GM23248 (cell line): Measurements from ENCODE around the gene DNASE1L1. TPM values are rescaled to one million over a fixed set of nuclear protein-coding genes. Genes with fewer than 3 reads are reported as not detected.
A peak's percentile ranks its signal among the peaks of the same experiment; 100 is the strongest.

ENCODE experiments used
- DNase-seq: peaks from one replicate; pipeline ENCODE4 v3.0.0-alpha.2; 2015
- H2AFZ ChIP-seq: fragments of 200-600 bp; sonication (generic); 2 replicates; pipeline ENCODE4 v1.6.1; 2016; ENCODE audit warnings: antibody characterized with exemption
- H3F3A ChIP-seq: fragments of 200-600 bp; sonication (generic); 2 replicates; pipeline ENCODE4 v1.6.1; 2016; ENCODE audit warnings: mild to moderate bottlenecking, antibody characterized with exemption, mixed run types; ENCODE audit not compliant: insufficient read depth
- H3K27ac ChIP-seq: fragments of 200-600 bp; sonication (generic); 2 replicates; pipeline ENCODE4 v1.5.1; 2016; ENCODE audit warnings: mild to moderate bottlenecking
- H3K27me3 ChIP-seq: fragments of 200-600 bp; sonication (generic); replicated peaks from 2 replicates; pipeline ENCODE4 v1.6.1; 2016; ENCODE audit warnings: mild to moderate bottlenecking; ENCODE audit not compliant: insufficient read depth
- H3K36me3 ChIP-seq: fragments of 200-600 bp; sonication (generic); 2 replicates; pipeline ENCODE4 v1.6.1; 2016; ENCODE audit warnings: low read depth, mild to moderate bottlenecking
- H3K4me1 ChIP-seq: fragments of 200-600 bp; sonication (generic); 2 replicates; pipeline ENCODE4 v1.6.1; 2016; ENCODE audit warnings: mild to moderate bottlenecking; ENCODE audit not compliant: insufficient read depth
- H3K4me2 ChIP-seq: fragments of 200-600 bp; sonication (generic); one replicate; pipeline ENCODE4 v1.6.1; 2016; ENCODE audit warnings: mild to moderate bottlenecking; ENCODE audit not compliant: unreplicated experiment
- H3K4me3 ChIP-seq: fragments of 200-600 bp; sonication (generic); 2 replicates; pipeline ENCODE4 v1.5.1; 2016; ENCODE audit warnings: mild to moderate bottlenecking
- H3K79me2 ChIP-seq: fragments of 200-600 bp; sonication (generic); 2 replicates; pipeline ENCODE4 v1.6.1; 2016; ENCODE audit warnings: mild to moderate bottlenecking; ENCODE audit not compliant: insufficient read depth
- H3K9ac ChIP-seq: fragments of 200-600 bp; sonication (generic); 2 replicates; pipeline ENCODE4 v1.6.1; 2016; ENCODE audit warnings: mild to moderate bottlenecking
- H3K9me2 ChIP-seq: fragments of 200-600 bp; sonication (generic); 2 replicates; pipeline ENCODE4 v1.6.1; 2016; ENCODE audit warnings: mixed run types, mild to moderate bottlenecking, moderate library complexity; ENCODE audit not compliant: insufficient read depth
- H3K9me3 ChIP-seq: fragments of 200-600 bp; sonication (generic); one replicate; pipeline ENCODE4 v1.6.1; 2017; ENCODE audit warnings: low read depth
- H4K20me1 ChIP-seq: fragments of 200-600 bp; sonication (generic); 2 replicates; pipeline ENCODE4 v1.6.0; 2016; ENCODE audit not compliant: insufficient read depth
- EZH2 ChIP-seq: fragments of 200-600 bp; sonication (generic); IDR thresholded peaks from 2 replicates; pipeline ENCODE4 v1.6.1; 2018; ENCODE audit warnings: antibody characterized with exemption, mild to moderate bottlenecking; ENCODE audit not compliant: insufficient read depth, poor library complexity, severe bottlenecking
- EZH2phosphoT487 ChIP-seq: fragments of 200-600 bp; sonication (generic); IDR thresholded peaks from 2 replicates; pipeline ENCODE4 v1.6.1; 2018; ENCODE audit warnings: antibody characterized with exemption, moderate library complexity, mild to moderate bottlenecking, low read depth; ENCODE audit not compliant: insufficient read depth
- WGBS, 2 experiments: methylation state at CpG; one replicate each; pipeline ENCODE4 v1.1.6; 2015 to 2017; ENCODE audit warnings: low lambda C conversion rate in 2 of 2, low coverage in 1 of 2; ENCODE audit errors: missing lambda C conversion rate in 2 of 2; 5-methylcytosine and 5-hydroxymethylcytosine counted together
- in situ Hi-C: fragments of 300-500 bp; cut with MboI; formaldehyde crosslinking; loops from 2 replicates; pipeline ENCODE4 v1.15.0; 2020
- polyA plus RNA-seq: library from polyadenylated mRNA; unstranded; fragments of >200 nt; fragmentation: Nextera tagmentation; extraction: Ambion mirVana; gene quantifications from 2 replicates; pipeline ENCODE4 v1.2.1, GENCODE V29; 2016
- total RNA-seq: library from RNA; depleted of rRNA; stranded (reverse); fragments of >200 nt; shearing (Covaris generic); gene quantifications from 2 replicates; pipeline ENCODE4 v1.2.3, GENCODE V29; 2014

Gene DNASE1L1
- total and polyA plus RNA-seq, 2 experiments from 2014 or later = 16.6 to 60.7 TPM

GRCh38 chrX:154378059-154378798 lies 30.8 kb downstream of the DNASE1L1 start:
- WGBS, 2 experiments = 0 to 2% methylated on average over 2 to 30 of the region's 79 CpGs
- in situ Hi-C loops = no loop called here
- peak; percentile 68 for DNase-seq

GRCh38 chrX:154376774-154377173 lies 32.3 kb downstream of the DNASE1L1 start:
- no peak for TF ChIP-seq EZH2
- no peak for TF ChIP-seq EZH2phosphoT487

More at GRCh38 chrX:154378059-154378798, 30.8 kb downstream of the DNASE1L1 start:
- peak overlapping the region; percentile 48 for H3K4me2 ChIP-seq
- no peaks in the 10 kb centered on the region for H3F3A ChIP-seq
- H2AFZ ChIP-seq = no peak overlapping the region; the same call in 1 of the 2 replicates
- H3K9me3 ChIP-seq = no peaks in the 10 kb centered on the region
- H3K36me3 ChIP-seq = no peaks in the 10 kb centered on the region
- H4K20me1 ChIP-seq = no peaks in the 10 kb centered on the region
- peak overlapping the region; percentile 72 for H3K4me3 ChIP-seq
- TF ChIP-seq EZH2phosphoT487 (no peak), EZH2 (no peak)
- peak overlapping the region; percentile 98 for H3K27ac ChIP-seq
- H3K9ac ChIP-seq = peak overlapping the region; percentile 92
- H3K79me2 ChIP-seq = peaks cover 29% of the 10 kb centered on the region
- H3K4me1 ChIP-seq = 0 out of 2 replicates have a peak, but pooled peaks cover 7% of the 10 kb centered on the region
- H3K27me3 ChIP-seq = no peaks in the 10 kb centered on the region
- H3K9me2 ChIP-seq = no peaks in the 10 kb centered on the region

GRCh38 chrX:154375156-154375504 lies 33.9 kb downstream of the DNASE1L1 start:
- Histone ChIP-seq H3K9me3 (no peaks in the 10 kb centered on the region), H3K27ac (peak overlapping the region; percentile 35), H3F3A (no peaks in the 10 kb centered on the region), H2AFZ (no peak overlapping the region), H3K4me3 (peak overlapping the region; percentile 73), H3K9ac (peak overlapping the region; percentile 72), H3K36me3 (peaks cover under 1% of the 10 kb centered on the region; the same call in 1 of the 2 replicates), H3K79me2 (peaks cover 23% of the 10 kb centered on the region), H3K9me2 (no peaks in the 10 kb centered on the region), H3K4me2 (no peak overlapping the region), H3K27me3 (no peaks in the 10 kb centered on the region), H4K20me1 (no peaks in the 10 kb centered on the region), H3K4me1 (0 out of 2 replicates have a peak, but pooled peaks cover 7% of the 10 kb centered on the region)
- 85 to 87% methylated on average over 9 to 10 of the region's 10 CpGs for WGBS, 2 experiments
- TF ChIP-seq EZH2 (no peak), EZH2phosphoT487 (no peak)
- DNase-seq = no peak
- in situ Hi-C loops = no loop called here

More at GRCh38 chrX:154376774-154377173, 32.3 kb downstream of the DNASE1L1 start:
- peaks cover 29% of the 10 kb centered on the region for H3K79me2 ChIP-seq
- 92 to 100% methylated on average over 3 of the region's 3 CpGs for WGBS, 2 experiments
- H3K27me3 ChIP-seq = no peaks in the 10 kb centered on the region
- H3K36me3 ChIP-seq = no peaks in the 10 kb centered on the region
- peak overlapping the region; percentile 98; the same call in 1 of the 2 replicates for H3K27ac ChIP-seq
- H3K9ac ChIP-seq = no peak overlapping the region
- no peak overlapping the region for H3K4me3 ChIP-seq
- H3K4me1 ChIP-seq = 0 out of 2 replicates have a peak, but pooled peaks cover 7% of the 10 kb centered on the region
- in situ Hi-C loops = no loop called here
- H3F3A ChIP-seq = no peaks in the 10 kb centered on the region
- no peak overlapping the region for H2AFZ ChIP-seq
- no peaks in the 10 kb centered on the region for H4K20me1 ChIP-seq
- H3K4me2 ChIP-seq = no peak overlapping the region
- DNase-seq = no peak
- no peaks in the 10 kb centered on the region for H3K9me3 ChIP-seq
- no peaks in the 10 kb centered on the region for H3K9me2 ChIP-seq

- H3K4me3 ChIP-seq = peak within 1 kb of the TSS; percentile 73
- H3K4me1 ChIP-seq = 0 out of 2 replicates have a peak, but pooled peaks cover 7% of the 10 kb centered on the region
- in situ Hi-C loops = no loop called here
- H3K36me3 ChIP-seq = peaks cover 4% of the 10 kb centered on the region; the same call in 1 of the 2 replicates
- H3K27me3 ChIP-seq = no peaks in the 10 kb centered on the region
- peak within 1 kb of the TSS; percentile 35 for H3K27ac ChIP-seq
- TF ChIP-seq EZH2 (no peak), EZH2phosphoT487 (no peak)
- no peaks in the 10 kb centered on the region for H4K20me1 ChIP-seq
- H3F3A ChIP-seq = peaks cover 6% of the 10 kb centered on the region; the same call in 1 of the 2 replicates
- 24 to 26% methylated on average over 17 to 24 of the region's 95 CpGs for WGBS, 2 experiments
- peak within 1 kb of the TSS; percentile 38; the same call in 1 of the 2 replicates for H2AFZ ChIP-seq
- H3K4me2 ChIP-seq = peak within 1 kb of the TSS; percentile 92
- peaks cover 23% of the 10 kb centered on the region for H3K79me2 ChIP-seq
- no peaks in the 10 kb centered on the region for H3K9me2 ChIP-seq
- DNase-seq = peak; percentile 51
- peak within 1 kb of the TSS; percentile 72 for H3K9ac ChIP-seq
- H3K9me3 ChIP-seq = no peaks in the 10 kb centered on the region
Observed at GRCh38 chrX:154374313-154375155, 34.5 kb downstream of the DNASE1L1 start, which contains the start of gene FLNA. Gene FLNA (minus strand): TSS chrX:154374634. CDS start chrX:154371245, 3,389 bp downstream.
